Breast epithelium (tissue), 4 donors: ENCODE data around the gene CLMP. TPM values are rescaled to one million over a fixed set of nuclear protein-coding genes. Genes with fewer than 3 reads are reported as not detected.
A peak's percentile ranks its signal among the peaks of the same experiment; 100 is the strongest.

ENCODE experiments used
- DNase-seq, 2 donors: peaks; one replicate each; pipeline ENCODE4 v3.0.0-alpha.2; 2019; ENCODE audit warnings: low spot score in 2 of 2
- H3K27ac ChIP-seq, 2 donors: fragments of 200-600 bp; sonication (generic) in 1 of 2; one replicate each; pipeline ENCODE4 v1.5.1; 2016 to 2019; ENCODE audit warnings: mild to moderate bottlenecking in 1 of 2
- H3K27me3 ChIP-seq, 2 donors: fragments of 200-600 bp; sonication (generic) in 1 of 2; one replicate each; pipeline versions ENCODE4 v1.5.1 to v1.6.0; 2017 to 2019; ENCODE audit warnings: control low read depth in 1 of 2, mild to moderate bottlenecking in 1 of 2
- H3K36me3 ChIP-seq: fragments of 200-600 bp; one replicate; pipeline ENCODE4 v1.5.1; 2019
- H3K4me1 ChIP-seq, 2 donors: fragments of 200-600 bp; sonication (generic); one replicate each; pipeline ENCODE4 v1.5.1; 2016 to 2019; ENCODE audit warnings: control low read depth in 1 of 2
- H3K4me3 ChIP-seq, 3 donors: fragments of 200-600 bp; sonication (generic); 1 replicate in 2 of 3; 2 replicates in 1 of 3; pipeline ENCODE4 v1.5.1; 2016 to 2019; ENCODE audit warnings: mild to moderate bottlenecking in 3 of 3, moderate library complexity in 2 of 3
- H3K9me3 ChIP-seq, 2 donors: fragments of 200-600 bp; sonication (generic) in 1 of 2; one replicate each; pipeline ENCODE4 v1.5.1; 2016 to 2019; ENCODE audit warnings: control low read depth in 1 of 2
- CTCF ChIP-seq, 3 donors: fragments of 450-650 bp; IDR thresholded peaks; one replicate each; pipeline ENCODE4 v1.5.1; 2016 to 2017; ENCODE audit warnings: antibody characterized with exemption in 3 of 3, mild to moderate bottlenecking in 3 of 3, moderate library complexity in 3 of 3
- POLR2A ChIP-seq: fragments of 450-650 bp; IDR thresholded peaks from one replicate; pipeline ENCODE4 v1.6.1; 2016; ENCODE audit warnings: antibody characterized with exemption, mild to moderate bottlenecking, moderate library complexity
- POLR2AphosphoS5 ChIP-seq, 3 donors: sonication (generic); formaldehyde crosslinking; IDR thresholded peaks; one replicate each; pipeline ENCODE4 v1.6.1; 2017; ENCODE audit warnings: antibody characterized with exemption in 3 of 3
- intact Hi-C: fragments of 100-400 bp; cut with DNase I; formaldehyde crosslinking; loops from one replicate; pipeline ENCODE4 v1.15.1; 2023; ENCODE audit warnings: low total_unique reads
- total RNA-seq, 3 donors: library from RNA; depleted of rRNA; stranded (reverse); fragments of >200 nt; gene quantifications; one replicate each; pipeline ENCODE4 v1.1.0, GENCODE V29; 2016

The CLMP gene, protein sequence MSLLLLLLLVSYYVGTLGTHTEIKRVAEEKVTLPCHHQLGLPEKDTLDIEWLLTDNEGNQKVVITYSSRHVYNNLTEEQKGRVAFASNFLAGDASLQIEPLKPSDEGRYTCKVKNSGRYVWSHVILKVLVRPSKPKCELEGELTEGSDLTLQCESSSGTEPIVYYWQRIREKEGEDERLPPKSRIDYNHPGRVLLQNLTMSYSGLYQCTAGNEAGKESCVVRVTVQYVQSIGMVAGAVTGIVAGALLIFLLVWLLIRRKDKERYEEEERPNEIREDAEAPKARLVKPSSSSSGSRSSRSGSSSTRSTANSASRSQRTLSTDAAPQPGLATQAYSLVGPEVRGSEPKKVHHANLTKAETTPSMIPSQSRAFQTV
- total RNA-seq: 100 to 1,000 TPM in 1 of 3 donors, 10 to 100 TPM in 2; 70.8 to 241 (median 82.9) TPM

DNA sequence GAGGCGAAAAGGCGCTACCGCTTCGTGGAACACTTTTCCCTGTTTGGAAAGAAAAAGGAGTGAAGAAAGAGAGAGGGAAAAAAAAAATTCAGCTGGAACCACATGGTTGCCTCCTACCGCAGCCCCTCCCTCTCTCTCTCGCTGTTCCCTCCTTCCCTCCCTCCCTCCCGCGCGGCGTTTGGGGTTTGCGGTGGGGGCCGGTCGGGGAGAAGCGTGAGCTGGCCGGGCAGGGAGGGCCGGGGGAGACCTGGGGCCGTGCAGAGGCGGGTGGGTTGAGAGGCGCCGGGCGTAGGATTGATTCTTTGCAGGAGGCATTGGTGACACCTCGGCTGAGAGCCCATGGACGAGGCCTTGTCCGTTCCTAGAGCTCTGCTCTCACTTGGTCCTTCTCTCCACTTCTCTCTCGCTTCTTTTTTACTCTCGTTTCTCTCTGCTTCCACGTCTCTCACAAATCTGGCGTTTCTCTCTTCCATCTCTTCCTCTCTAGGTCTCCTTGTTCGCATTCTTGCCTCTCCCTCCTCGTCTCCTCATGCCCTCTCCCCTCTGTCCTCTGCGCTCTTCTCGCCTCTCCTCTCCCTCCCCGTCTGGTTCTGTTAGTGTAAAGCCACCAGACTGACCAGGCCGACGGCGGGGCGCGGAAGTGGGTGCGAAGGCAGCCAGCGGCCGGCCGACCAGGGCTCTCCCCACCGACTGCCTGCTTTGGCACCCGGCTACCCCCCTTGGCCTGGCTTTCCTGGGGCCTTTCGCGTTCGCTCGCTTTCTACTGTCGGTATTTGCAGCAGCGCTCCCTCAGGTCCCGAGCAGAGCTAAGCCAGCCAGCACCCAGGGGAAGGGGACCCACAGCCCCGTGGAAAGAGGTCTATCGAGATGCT, at the start of gene CLMP:
CLMP (minus strand) TSS at position 61 of the 872 bp plus-strand sequence. CDS start 308 bp downstream, outside the sequence.
- H3K27me3 ChIP-seq: peaks cover 3 to 8% of the 10 kb centered on the region in 2 donors
- DNase-seq: peak; percentile 61 to 66
- intact Hi-C loops: no loop called here

DNA sequence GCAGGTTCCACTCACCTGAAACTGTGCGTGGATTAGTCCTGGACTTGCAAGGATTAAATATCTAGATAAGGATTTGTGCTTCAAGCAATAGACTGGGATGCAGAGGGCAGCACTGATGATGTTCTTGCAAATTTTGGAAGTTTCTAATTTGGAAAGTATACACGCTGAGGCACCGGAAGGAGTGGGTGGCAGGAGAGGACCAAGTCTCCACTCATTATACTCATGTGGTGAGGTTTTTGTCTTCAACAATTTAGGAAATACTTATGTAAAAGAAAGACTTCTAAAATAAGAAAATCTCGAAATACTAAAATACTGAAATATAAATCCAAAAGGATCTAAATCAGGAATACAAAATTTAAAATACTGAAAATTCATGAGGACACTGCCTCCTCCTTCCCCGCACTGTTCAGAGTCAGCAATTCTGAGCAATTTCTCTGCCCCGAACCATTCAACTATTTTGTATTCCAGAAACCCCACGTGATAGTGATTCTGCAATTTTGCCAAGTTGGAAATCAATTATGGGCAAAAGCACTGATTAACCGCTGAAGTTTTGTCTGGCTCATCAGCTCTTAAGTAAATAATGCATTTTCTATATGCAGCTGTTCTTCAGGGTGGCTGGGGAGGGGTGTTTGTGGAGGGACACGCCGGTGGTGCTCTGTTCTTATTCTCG, 47.0 kb upstream of the CLMP start:
- Histone ChIP-seq H3K4me1 (no peaks in the 10 kb centered on the region), H3K27ac (no peak overlapping the region), H3K36me3 (no peaks in the 10 kb centered on the region), H3K4me3 (no peak overlapping the region), H3K9me3 (no peaks in the 10 kb centered on the region), H3K27me3 (no peaks in the 10 kb centered on the region)
- TF ChIP-seq POLR2AphosphoS5 (IDR thresholded peaks at IDR 0.05) (no peak), POLR2A (no peak), CTCF (IDR thresholded peaks at IDR 0.05) (no peak)
- intact Hi-C loops: no loop called here
- DNase-seq: no peak

More for the DNA sequence above, at the start of gene CLMP:
- TF ChIP-seq POLR2AphosphoS5 (IDR thresholded peaks at IDR 0.05) (no peak), CTCF (IDR thresholded peaks at IDR 0.05) (no peak)
- peak within 1 kb of the TSS; percentile 55 to 83 (median 65) for H3K4me3 ChIP-seq
- H3K9me3 ChIP-seq: no peaks in the 10 kb centered on the region
- H3K36me3 ChIP-seq: no peaks in the 10 kb centered on the region
- peaks cover 0 to 4% of the 10 kb centered on the region in 2 donors for H3K4me1 ChIP-seq
- H3K27ac ChIP-seq: peak within 1 kb of the TSS; percentile 83 to 93

DNA sequence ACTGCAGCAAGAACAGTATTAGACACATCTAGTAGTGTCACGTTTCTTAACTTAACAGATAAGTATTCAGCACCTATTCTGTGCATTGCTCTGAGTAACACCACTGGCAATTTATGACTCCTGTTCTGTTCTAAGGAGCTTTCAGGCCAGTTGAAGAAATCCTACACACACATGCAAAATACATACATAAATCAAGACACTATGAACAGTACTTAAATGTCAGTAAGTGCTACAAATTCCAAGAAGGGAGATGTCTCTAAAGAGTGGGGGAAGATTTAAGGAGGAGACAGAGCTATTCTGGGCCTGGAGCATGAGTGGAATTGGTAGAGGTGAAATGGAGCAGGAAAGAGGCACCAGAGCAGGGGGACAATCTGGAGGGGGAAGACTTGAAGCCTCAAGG, 46.2 kb upstream of the CLMP start:
- Histone ChIP-seq H3K4me1 (no peaks in the 10 kb centered on the region), H3K27ac (no peak overlapping the region), H3K9me3 (no peaks in the 10 kb centered on the region), H3K36me3 (no peaks in the 10 kb centered on the region), H3K27me3 (no peaks in the 10 kb centered on the region), H3K4me3 (no peak overlapping the region)
- DNase-seq: no peak
- intact Hi-C loops: no loop called here
- TF ChIP-seq POLR2A (no peak), CTCF (IDR thresholded peaks at IDR 0.05) (no peak), POLR2AphosphoS5 (IDR thresholded peaks at IDR 0.05) (no peak)

GRCh38 chr11:123239191-123240150, 44.4 kb upstream of the CLMP start:
- no peak for DNase-seq
- H3K27ac ChIP-seq: peak overlapping the region in 1 of 2 donors; percentile 7
- TF ChIP-seq POLR2A (no peak), CTCF (IDR thresholded peaks at IDR 0.05) (no peak), POLR2AphosphoS5 (IDR thresholded peaks at IDR 0.05) (no peak)

More at GRCh38 chr11:123239191-123240150, 44.4 kb upstream of the CLMP start:
- no peaks in the 10 kb centered on the region for H3K9me3 ChIP-seq
- H3K4me3 ChIP-seq: no peak overlapping the region
- H3K4me1 ChIP-seq: no peaks in the 10 kb centered on the region
- H3K36me3 ChIP-seq: no peaks in the 10 kb centered on the region
- intact Hi-C loops: no loop called here
- no peaks in the 10 kb centered on the region for H3K27me3 ChIP-seq
